DLD1 (cell line): ENCODE measurements around the gene NCOA4.
"Not testable (repeated sequence)": the region's sequence is repeated elsewhere in the genome, so short reads cannot be mapped to it uniquely, and the experiment has no call there.

Experiments
- in situ Hi-C: cut with HindIII; loops from 2 replicates; pipeline ENCODE4 v1.10.0; 2017; ENCODE audit warnings: low sequenced_read_pairs

The NCOA4 gene

GRCh38 chr10:46020344-46020657 is 10.1 kb downstream of the NCOA4 start:
- in situ Hi-C loops = no loop called here

GRCh38 chr10:46019569-46020343 is 10.7 kb downstream of the NCOA4 start:
- in situ Hi-C loops = no loop called here

GRCh38 chr10:46019177-46019528 is 11.3 kb downstream of the NCOA4 start:
- in situ Hi-C loops = no loop called here

- in situ Hi-C loops = no loop called here
These were observed 11.8 kb downstream of the NCOA4 start for GRCh38 chr10:46018453-46019176.

GRCh38 chr10:46017733-46018132 is 12.7 kb downstream of the NCOA4 start:
- in situ Hi-C loops = no loop called here

- in situ Hi-C loops = no loop called here
These were observed 13.6 kb downstream of the NCOA4 start for GRCh38 chr10:46016811-46017210.

GRCh38 chr10:46016190-46016589 is 14.2 kb downstream of the NCOA4 start:
- in situ Hi-C loops = no loop called here

GRCh38 chr10:46014683-46015405 is 15.6 kb downstream of the NCOA4 start:
- in situ Hi-C loops = no loop called here

GRCh38 chr10:46014206-46014605 is 16.2 kb downstream of the NCOA4 start:
- in situ Hi-C loops = no loop called here

GRCh38 chr10:46012746-46013145 is 17.7 kb downstream of the NCOA4 start:
- in situ Hi-C loops = no loop called here

- in situ Hi-C loops = no loop called here
These were observed 24.2 kb downstream of the NCOA4 start for GRCh38 chr10:46006219-46006618.

GRCh38 chr10:46005383-46005782 is 25.0 kb downstream of the NCOA4 start:
- in situ Hi-C loops = no loop called here

GRCh38 chr10:46004963-46005362 is 25.5 kb downstream of the NCOA4 start:
- in situ Hi-C loops = no loop called here

GRCh38 chr10:46002916-46003693 is 27.3 kb downstream of the NCOA4 start:
- in situ Hi-C loops = no loop called here

GRCh38 chr10:46002189-46002687 is 28.2 kb downstream of the NCOA4 start:
- in situ Hi-C loops = not testable (repeated sequence)

GRCh38 chr10:46001187-46001756 is 29.2 kb downstream of the NCOA4 start:
- in situ Hi-C loops = no loop called here

GRCh38 chr10:46000538-46000937 is 29.9 kb downstream of the NCOA4 start:
- in situ Hi-C loops = no loop called here

GRCh38 chr10:45999955-46000354 is 30.5 kb downstream of the NCOA4 start:
- in situ Hi-C loops = not testable (repeated sequence)

- in situ Hi-C loops = no loop called here
These were observed 32.2 kb downstream of the NCOA4 start for GRCh38 chr10:45997994-45998763.

- in situ Hi-C loops = no loop called here
These were observed 32.9 kb downstream of the NCOA4 start for GRCh38 chr10:45997557-45997956.
